Body of pancreas (tissue), 4 donors: Measurements from ENCODE around the gene RLN2.

Source experiments
- POLR2A ChIP-seq, 3 donors: fragments of 450-650 bp; IDR thresholded peaks; one replicate each; pipeline ENCODE4 v1.6.1; 2016; ENCODE audit warnings: antibody characterized with exemption in 3 of 3, mild to moderate bottlenecking in 2 of 3
- TF ChIP-seq, protein P1 (sequence below), 7 experiments: fragments of 450-650 bp in 4 of 7; fragments of 200-600 bp in 3 of 7; sonication (generic) in 3 of 7; IDR thresholded peaks; one replicate each; pipeline ENCODE4 v1.5.1; 2016 to 2019; ENCODE audit warnings: antibody characterized with exemption in 7 of 7

- TF ChIP-seq, protein P1, sequence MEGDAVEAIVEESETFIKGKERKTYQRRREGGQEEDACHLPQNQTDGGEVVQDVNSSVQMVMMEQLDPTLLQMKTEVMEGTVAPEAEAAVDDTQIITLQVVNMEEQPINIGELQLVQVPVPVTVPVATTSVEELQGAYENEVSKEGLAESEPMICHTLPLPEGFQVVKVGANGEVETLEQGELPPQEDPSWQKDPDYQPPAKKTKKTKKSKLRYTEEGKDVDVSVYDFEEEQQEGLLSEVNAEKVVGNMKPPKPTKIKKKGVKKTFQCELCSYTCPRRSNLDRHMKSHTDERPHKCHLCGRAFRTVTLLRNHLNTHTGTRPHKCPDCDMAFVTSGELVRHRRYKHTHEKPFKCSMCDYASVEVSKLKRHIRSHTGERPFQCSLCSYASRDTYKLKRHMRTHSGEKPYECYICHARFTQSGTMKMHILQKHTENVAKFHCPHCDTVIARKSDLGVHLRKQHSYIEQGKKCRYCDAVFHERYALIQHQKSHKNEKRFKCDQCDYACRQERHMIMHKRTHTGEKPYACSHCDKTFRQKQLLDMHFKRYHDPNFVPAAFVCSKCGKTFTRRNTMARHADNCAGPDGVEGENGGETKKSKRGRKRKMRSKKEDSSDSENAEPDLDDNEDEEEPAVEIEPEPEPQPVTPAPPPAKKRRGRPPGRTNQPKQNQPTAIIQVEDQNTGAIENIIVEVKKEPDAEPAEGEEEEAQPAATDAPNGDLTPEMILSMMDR (IDR thresholded peaks at IDR 0.05) = no peak
- TF ChIP-seq POLR2A (IDR thresholded peaks at IDR 0.05) = no peak
Measured at GRCh38 chr9:5278486-5278885, 26.0 kb downstream of the RLN2 start.
